ENCODE results near the gene PITPNM2.

The PITPNM2 gene

GRCh38 chr12:123143736-123144461 lies 7.0 kb downstream of the PITPNM2 start:
- no peak for DNase-seq (ENCODE audit: low read depth)

GRCh38 chr12:123142921-123143735 lies 7.8 kb downstream of the PITPNM2 start:
- no peak for DNase-seq (ENCODE audit: low read depth)

GRCh38 chr12:123142518-123142840 lies 8.4 kb downstream of the PITPNM2 start:
- DNase-seq (ENCODE audit: low read depth) = no peak

- DNase-seq (ENCODE audit: low read depth) = no peak
These were observed 9.0 kb downstream of the PITPNM2 start for GRCh38 chr12:123141615-123142517.

GRCh38 chr12:123140676-123141614 lies 9.9 kb downstream of the PITPNM2 start:
- no peak for DNase-seq (ENCODE audit: low read depth)

- DNase-seq (ENCODE audit: low read depth) = no peak
These were observed 10.8 kb downstream of the PITPNM2 start for GRCh38 chr12:123139926-123140675.

- DNase-seq (ENCODE audit: low read depth) = no peak
These were observed 15.2 kb downstream of the PITPNM2 start for GRCh38 chr12:123135688-123136087.

GRCh38 chr12:123134826-123135225 lies 16.1 kb downstream of the PITPNM2 start:
- no peak for DNase-seq (ENCODE audit: low read depth)

GRCh38 chr12:123134271-123134671 lies 16.6 kb downstream of the PITPNM2 start:
- no peak for DNase-seq (ENCODE audit: low read depth)

- no peak for DNase-seq (ENCODE audit: low read depth)
These were observed 17.2 kb downstream of the PITPNM2 start for GRCh38 chr12:123133701-123134100.

GRCh38 chr12:123132951-123133619 lies 17.8 kb downstream of the PITPNM2 start:
- no peak for DNase-seq (ENCODE audit: low read depth)

GRCh38 chr12:123131879-123132402 lies 18.9 kb downstream of the PITPNM2 start:
- DNase-seq (ENCODE audit: low read depth) = no peak

- DNase-seq (ENCODE audit: low read depth) = no peak
These were observed 19.5 kb downstream of the PITPNM2 start for GRCh38 chr12:123131291-123131832.

- DNase-seq (ENCODE audit: low read depth) = no peak
These were observed 21.3 kb downstream of the PITPNM2 start for GRCh38 chr12:123129621-123130020.

GRCh38 chr12:123127182-123127495 lies 23.8 kb downstream of the PITPNM2 start:
- DNase-seq (ENCODE audit: low read depth) = no peak

- no peak for DNase-seq (ENCODE audit: low read depth)
These were observed 24.4 kb downstream of the PITPNM2 start for GRCh38 chr12:123126294-123127181.

- DNase-seq (ENCODE audit: low read depth) = no peak
These were observed 28.3 kb downstream of the PITPNM2 start for GRCh38 chr12:123122626-123123025.

GRCh38 chr12:123121670-123122069 lies 29.2 kb downstream of the PITPNM2 start:
- DNase-seq (ENCODE audit: low read depth) = no peak
